Activated CD8-positive, alpha-beta memory T cell treated with anti-CD3 and anti-CD28 coated beads for 36 hours (primary cell): ENCODE results near the gene TTC39A. TPM values are rescaled to one million over a fixed set of nuclear protein-coding genes. Genes with fewer than 3 reads are reported as not detected.
"Not testable (repeated sequence)": the region's sequence is repeated elsewhere in the genome, so short reads cannot be mapped to it uniquely, and the experiment has no call there.

ENCODE experiments used
- CTCF ChIA-PET: fragments of 350-600 bp; sonication (Branson Sonifier 250); formaldehyde crosslinking; loops from one replicate; lab custom pipeline; 2021; ENCODE audit warnings: antibody characterized with exemption; lab: Charles Lee
- POLR2A ChIA-PET: fragments of 350-600 bp; sonication (Branson Sonifier 250); formaldehyde crosslinking; loops from one replicate; lab custom pipeline; 2021; ENCODE audit warnings: antibody characterized with exemption; lab: Charles Lee
- total RNA-seq, 2 experiments: library from RNA; stranded (reverse); gene quantifications; one replicate each; pipeline ENCODE4 v1.2.3, GENCODE V29; 2021

TTC39A gene
- total RNA-seq, 2 experiments from 2014 or later: 0.21 TPM; not detected in 1

DNA sequence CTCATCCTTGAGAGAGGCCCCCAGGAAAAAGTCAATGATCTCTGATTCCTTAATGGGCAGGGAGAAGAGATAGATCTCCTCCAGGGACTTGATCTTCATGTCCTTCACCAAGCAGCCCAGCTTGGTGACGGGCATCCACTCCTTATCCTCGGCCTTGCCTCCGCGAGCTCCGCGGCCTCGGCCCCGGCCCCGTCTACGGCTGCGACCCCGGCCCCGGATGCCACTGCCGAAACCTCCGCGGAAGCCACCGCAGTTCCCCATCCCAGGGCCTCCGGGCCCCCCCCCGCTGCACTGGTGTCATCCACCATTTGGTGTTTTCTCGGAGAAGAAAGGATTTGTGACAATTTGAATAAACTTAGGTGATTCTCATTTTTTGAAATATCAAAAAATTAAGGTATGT is 79.2 kb downstream of the TTC39A start:
- POLR2A ChIA-PET: not testable (repeated sequence)
- CTCF ChIA-PET: interaction anchor here (0.7 to 1.5 kb wide), 2 partner anchors 38 to 46 kb away, joined by 3 read pairs; no protein-coding TSS in a partner anchor

GRCh38 chr1:51250729-51251128 is 79.6 kb downstream of the TTC39A start:
- CTCF ChIA-PET, POLR2A ChIA-PET: not testable (repeated sequence)

DNA sequence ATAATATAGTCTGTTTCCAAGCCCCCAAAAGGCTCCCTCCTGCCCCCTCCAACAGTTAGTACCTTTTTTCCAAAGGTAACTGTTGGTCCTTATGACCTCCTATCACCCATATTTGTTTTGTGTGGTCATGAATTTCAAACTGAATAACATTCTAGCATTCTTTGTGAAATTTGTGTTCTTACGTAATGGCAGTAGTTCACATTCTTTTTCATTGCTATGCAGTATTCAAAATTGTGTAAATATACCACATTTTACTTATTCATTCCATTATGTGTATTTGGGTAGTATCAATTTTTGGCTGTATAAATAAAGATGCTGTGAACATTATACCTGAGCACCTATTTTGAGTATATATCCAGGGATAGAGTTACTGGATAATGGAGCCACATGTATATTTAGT is 80.9 kb downstream of the TTC39A start:
- CTCF ChIA-PET: no interaction called here

DNA sequence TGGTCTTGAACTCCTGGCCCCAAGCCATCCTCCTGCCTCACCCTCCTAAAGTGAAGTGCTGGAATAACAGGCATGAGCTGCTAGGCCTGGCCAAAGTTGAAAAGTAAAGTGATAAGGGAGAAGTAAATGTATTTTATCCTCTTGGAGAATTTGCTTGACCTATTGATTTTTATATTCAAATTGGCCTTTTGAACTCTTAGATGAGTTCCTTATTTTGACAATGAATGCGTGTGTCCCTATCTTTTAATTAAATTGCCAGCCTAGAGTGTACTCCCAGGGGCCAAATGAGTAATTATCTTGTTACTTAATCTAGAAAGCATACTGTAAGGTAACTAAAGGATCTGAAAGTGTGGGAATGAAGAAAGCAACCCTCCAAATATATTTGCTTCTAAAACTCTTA is 82.9 kb downstream of the TTC39A start:
- POLR2A ChIA-PET: no interaction called here
- CTCF ChIA-PET: interaction anchor here (0.9 kb wide), 1 partner anchor 49 kb away, joined by 4 read pairs; no protein-coding TSS in a partner anchor

More for the DNA sequence above, 80.9 kb downstream of the TTC39A start:
- POLR2A ChIA-PET: no interaction called here

- ChIA-PET CTCF (interaction anchor here (0.9 kb wide), 1 partner anchor 49 kb away, joined by 4 read pairs; no protein-coding TSS in a partner anchor), POLR2A (no interaction called here)
Measured at GRCh38 chr1:51247022-51247421, 83.3 kb downstream of the TTC39A start.

DNA sequence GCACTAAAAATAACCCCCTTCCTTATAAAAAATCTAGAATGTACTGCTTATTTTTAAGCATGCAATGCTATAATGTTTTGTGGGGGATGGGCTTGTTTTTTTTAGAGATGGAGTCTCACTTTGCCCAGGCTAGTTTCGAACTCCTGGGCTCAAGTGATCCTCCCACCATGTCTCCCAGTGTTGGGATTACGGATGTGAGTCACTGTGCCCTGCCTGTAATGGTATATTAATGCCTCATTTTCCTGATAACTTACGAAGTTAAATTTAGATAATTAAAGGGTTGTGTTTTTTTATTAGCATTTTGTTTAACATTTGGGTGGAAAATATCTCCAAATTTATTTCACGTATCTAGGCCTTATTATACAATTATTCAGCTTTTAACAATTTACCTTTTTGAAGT is 87.8 kb downstream of the TTC39A start:
- ChIA-PET CTCF (interaction anchor here (1.5 kb wide), 1 partner anchor 55 kb away, joined by 3 read pairs; no protein-coding TSS in a partner anchor), POLR2A (no interaction called here)

DNA sequence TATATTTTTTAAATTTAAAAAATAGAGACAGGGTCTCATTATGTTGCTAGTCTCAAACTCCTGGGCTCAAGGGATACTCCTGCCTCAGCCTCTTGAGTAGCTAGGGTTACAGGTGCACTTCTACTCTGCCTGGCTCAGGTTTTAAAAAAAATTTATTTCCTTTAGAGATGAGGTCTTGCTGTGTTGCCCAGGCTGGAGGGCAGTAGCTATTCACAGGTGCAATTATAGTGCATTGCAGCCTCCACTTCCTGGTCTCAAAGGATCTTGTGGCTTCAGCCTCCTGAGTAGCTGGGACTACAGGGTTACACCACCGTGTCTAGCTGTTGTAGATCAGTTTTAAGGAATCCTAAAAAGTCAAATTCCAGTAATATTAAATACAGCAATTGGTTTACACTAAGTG is 89.2 kb downstream of the TTC39A start:
- CTCF ChIA-PET: interaction anchor here (0.6 kb wide), 1 partner anchor 11 kb away, joined by 4 read pairs; no protein-coding TSS in a partner anchor
- POLR2A ChIA-PET: no interaction called here

- POLR2A ChIA-PET: no interaction called here
- CTCF ChIA-PET: interaction anchor here (0.5 kb wide), 1 partner anchor 91 kb away, joined by 3 read pairs; no protein-coding TSS in a partner anchor
Measured at GRCh38 chr1:51240084-51240483, 90.3 kb downstream of the TTC39A start.

- ChIA-PET CTCF (interaction anchor here (0.6 to 1.6 kb wide), 2 partner anchors 50 to 59 kb away, joined by 3 to 7 read pairs; no protein-coding TSS in a partner anchor), POLR2A (no interaction called here)
Measured at GRCh38 chr1:51238034-51238403, 92.3 kb downstream of the TTC39A start.

DNA sequence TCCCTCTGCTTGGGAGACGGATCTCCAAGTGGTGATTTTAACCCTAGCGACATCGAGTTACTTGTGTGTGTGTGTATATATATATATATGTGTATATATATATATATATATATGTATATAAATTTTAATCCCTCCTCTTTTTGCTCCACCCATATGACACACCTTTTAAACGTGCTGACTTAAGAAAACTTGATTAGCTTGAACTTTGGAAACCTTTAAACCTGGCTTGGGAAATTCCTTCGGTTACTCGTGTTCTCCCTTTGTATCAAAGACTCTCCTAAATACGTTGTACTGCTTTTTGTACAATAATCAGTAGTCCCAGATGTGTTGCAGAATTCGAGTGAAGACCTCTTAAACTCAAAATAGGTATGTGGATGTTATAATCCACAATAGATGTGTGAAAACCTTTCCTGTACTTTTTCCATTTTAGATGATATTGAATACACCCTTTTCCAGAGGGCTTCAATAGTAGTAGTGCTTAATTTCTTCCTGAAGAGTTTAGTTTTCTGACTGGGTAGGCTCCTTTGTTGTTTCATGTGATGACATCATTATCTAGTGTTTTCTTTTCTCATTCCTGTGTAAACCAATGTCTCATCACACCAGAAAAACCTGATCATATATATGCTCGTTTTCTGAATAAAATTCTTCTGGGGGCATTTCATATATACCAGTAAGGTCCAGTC is 92.9 kb downstream of the TTC39A start:
- ChIA-PET CTCF (interaction anchor here (1.6 kb wide), 1 partner anchor 59 kb away, joined by 7 read pairs; no protein-coding TSS in a partner anchor), POLR2A (no interaction called here)

Other genes with a start within 250 kb of the TTC39A start
- gene C1orf185, start 228.3 kb downstream of the TTC39A start, total RNA-seq: not detected
- gene RNF11, start 94.3 kb downstream of the TTC39A start, total RNA-seq: 10 to 100 TPM; 35.1 to 35.3 TPM
- 10 to 100 TPM; 93.5 to 95.5 TPM for gene EPS15, start 188.7 kb upstream of the TTC39A start, total RNA-seq